Measurements from ENCODE around the gene ZRANB3.

DNA sequence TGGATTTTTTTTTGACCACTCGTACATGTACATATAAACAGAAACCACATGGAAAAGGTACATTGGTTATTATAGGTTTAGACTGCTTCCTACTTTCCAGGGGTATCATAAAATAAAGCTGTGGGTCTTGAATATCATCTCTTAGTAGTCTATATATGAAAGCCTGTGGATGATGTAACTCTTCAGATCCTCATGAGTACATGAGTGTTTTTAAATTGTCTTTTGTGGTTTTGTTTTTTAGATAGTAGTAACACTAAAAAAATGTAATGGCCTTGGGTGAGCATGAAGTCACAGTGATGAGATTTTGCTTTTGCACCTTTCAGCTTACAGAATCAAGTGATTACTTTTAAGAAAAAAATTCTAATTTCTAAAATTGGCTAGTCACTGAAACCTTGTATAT lies 398.7 kb downstream of the ZRANB3 start:
- TF ChIP-seq TAF1 (IDR thresholded peaks at IDR 0.05; ENCODE audit: borderline replicate concordance, insufficient read depth, low read length) (no peak), FOXP2 (optimal IDR thresholded peaks at IDR 0.05; ENCODE audit: borderline replicate concordance, extremely low read depth, extremely low read length, insufficient read depth) (no peak), POLR2AphosphoS5 (IDR thresholded peaks at IDR 0.05; ENCODE audit: low read depth, low read length) (no peak)
- TF ChIP-seq, protein P1, sequence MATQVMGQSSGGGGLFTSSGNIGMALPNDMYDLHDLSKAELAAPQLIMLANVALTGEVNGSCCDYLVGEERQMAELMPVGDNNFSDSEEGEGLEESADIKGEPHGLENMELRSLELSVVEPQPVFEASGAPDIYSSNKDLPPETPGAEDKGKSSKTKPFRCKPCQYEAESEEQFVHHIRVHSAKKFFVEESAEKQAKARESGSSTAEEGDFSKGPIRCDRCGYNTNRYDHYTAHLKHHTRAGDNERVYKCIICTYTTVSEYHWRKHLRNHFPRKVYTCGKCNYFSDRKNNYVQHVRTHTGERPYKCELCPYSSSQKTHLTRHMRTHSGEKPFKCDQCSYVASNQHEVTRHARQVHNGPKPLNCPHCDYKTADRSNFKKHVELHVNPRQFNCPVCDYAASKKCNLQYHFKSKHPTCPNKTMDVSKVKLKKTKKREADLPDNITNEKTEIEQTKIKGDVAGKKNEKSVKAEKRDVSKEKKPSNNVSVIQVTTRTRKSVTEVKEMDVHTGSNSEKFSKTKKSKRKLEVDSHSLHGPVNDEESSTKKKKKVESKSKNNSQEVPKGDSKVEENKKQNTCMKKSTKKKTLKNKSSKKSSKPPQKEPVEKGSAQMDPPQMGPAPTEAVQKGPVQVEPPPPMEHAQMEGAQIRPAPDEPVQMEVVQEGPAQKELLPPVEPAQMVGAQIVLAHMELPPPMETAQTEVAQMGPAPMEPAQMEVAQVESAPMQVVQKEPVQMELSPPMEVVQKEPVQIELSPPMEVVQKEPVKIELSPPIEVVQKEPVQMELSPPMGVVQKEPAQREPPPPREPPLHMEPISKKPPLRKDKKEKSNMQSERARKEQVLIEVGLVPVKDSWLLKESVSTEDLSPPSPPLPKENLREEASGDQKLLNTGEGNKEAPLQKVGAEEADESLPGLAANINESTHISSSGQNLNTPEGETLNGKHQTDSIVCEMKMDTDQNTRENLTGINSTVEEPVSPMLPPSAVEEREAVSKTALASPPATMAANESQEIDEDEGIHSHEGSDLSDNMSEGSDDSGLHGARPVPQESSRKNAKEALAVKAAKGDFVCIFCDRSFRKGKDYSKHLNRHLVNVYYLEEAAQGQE (IDR thresholded peaks at IDR 0.05; ENCODE audit: insufficient read depth in 1 of 2, low read depth in 2 of 2, low read length in 2 of 2): no peak

Data from PFSK-1 (cell line).